ENCODE measurements around the gene MACROD2. TPM values are rescaled to one million over a fixed set of nuclear protein-coding genes. Genes with fewer than 3 reads are reported as not detected.
A peak's percentile ranks its signal among the peaks of the same experiment; 100 is the strongest.
"Not testable (repeated sequence)": the region's sequence is repeated elsewhere in the genome, so short reads cannot be mapped to it uniquely, and the experiment has no call there.

MACROD2 gene
- total and polyA plus RNA-seq, 8 donors, result 0.78 to 31.3 (median 10.9) TPM; not detected in 1

GRCh38 chr20:14451458-14451857 lies 456.1 kb downstream of the MACROD2 start:
- DNase-seq, result no peak
- Histone ChIP-seq H3K36me3 (no peaks in the 10 kb centered on the region), H3K4me1 (no peaks in the 10 kb centered on the region), H3K27ac (no peak overlapping the region), H3K4me3 (no peak overlapping the region), H3K27me3 (no peaks in the 10 kb centered on the region), H3K9me3 (no peaks in the 10 kb centered on the region)
- TF ChIP-seq EP300 (IDR thresholded peaks at IDR 0.05), result no peak
- 92 to 98% (median 94%) methylated on average over 4 of the region's 4 CpGs for WGBS, 5 donors
- intact Hi-C loops (cut with DNase I; ENCODE audit: low total_unique reads), result no loop called here

GRCh38 chr20:14453259-14453658 lies 457.9 kb downstream of the MACROD2 start:
- intact Hi-C loops (cut with DNase I; ENCODE audit: low total_unique reads), result no loop called here
- Histone ChIP-seq H3K27me3 (no peaks in the 10 kb centered on the region), H3K4me3 (no peak overlapping the region), H3K9me3 (no peaks in the 10 kb centered on the region), H3K4me1 (no peaks in the 10 kb centered on the region), H3K36me3 (no peaks in the 10 kb centered on the region), H3K27ac (no peak overlapping the region)
- 73 to 83% (median 78%) methylated on average over 3 of the region's 3 CpGs for WGBS, 5 donors
- DNase-seq, result no peak
- TF ChIP-seq EP300 (IDR thresholded peaks at IDR 0.05), result no peak
- no peak for TF ChIP-seq POLR2A (IDR thresholded peaks at IDR 0.05)
- TF ChIP-seq CTCF (IDR thresholded peaks at IDR 0.05), result no peak
- no peak for TF ChIP-seq POLR2AphosphoS5 (IDR thresholded peaks at IDR 0.05)

- Histone ChIP-seq H3K9me3 (no peaks in the 10 kb centered on the region), H3K4me3 (no peak overlapping the region), H3K27me3 (no peaks in the 10 kb centered on the region), H3K4me1 (no peaks in the 10 kb centered on the region), H3K27ac (no peak overlapping the region), H3K36me3 (no peaks in the 10 kb centered on the region)
- DNase-seq, result no peak
- TF ChIP-seq EP300 (IDR thresholded peaks at IDR 0.05), result no peak
- TF ChIP-seq POLR2AphosphoS5 (IDR thresholded peaks at IDR 0.05), result no peak
- TF ChIP-seq CTCF (IDR thresholded peaks at IDR 0.05), result no peak
- TF ChIP-seq POLR2A (IDR thresholded peaks at IDR 0.05), result no peak
- intact Hi-C loops (cut with DNase I; ENCODE audit: low total_unique reads), result no loop called here
- 28 to 61% (median 45%) methylated on average over 1 of the region's 1 CpG for WGBS, 5 donors
Observed at GRCh38 chr20:14454296-14454695, 459.0 kb downstream of the MACROD2 start.

- Histone ChIP-seq H3K4me3 (peak overlapping the region in 3 of 4 donors; percentile 12 to 39 (median 36)), H3K4me1 (peaks cover 5 to 16% (median 10%) of the 10 kb centered on the region in 4 donors), H3K27ac (peak overlapping the region; percentile 55 to 76 (median 69))
- H3K9me3 ChIP-seq; intact Hi-C loops (cut with DNase I; ENCODE audit: low total_unique reads); H3K36me3 ChIP-seq; H3K27me3 ChIP-seq: not testable (repeated sequence)
- 54 to 75% (median 62%) methylated on average over 16 to 17 of the region's 17 CpGs for WGBS, 5 donors
- peak in 1 of 2 donors; percentile 73 for DNase-seq
- TF ChIP-seq POLR2AphosphoS5 (IDR thresholded peaks at IDR 0.05), result peak in 1 of 3 donors; percentile 7
Observed at GRCh38 chr20:14467104-14467827, 471.9 kb downstream of the MACROD2 start.

DNA sequence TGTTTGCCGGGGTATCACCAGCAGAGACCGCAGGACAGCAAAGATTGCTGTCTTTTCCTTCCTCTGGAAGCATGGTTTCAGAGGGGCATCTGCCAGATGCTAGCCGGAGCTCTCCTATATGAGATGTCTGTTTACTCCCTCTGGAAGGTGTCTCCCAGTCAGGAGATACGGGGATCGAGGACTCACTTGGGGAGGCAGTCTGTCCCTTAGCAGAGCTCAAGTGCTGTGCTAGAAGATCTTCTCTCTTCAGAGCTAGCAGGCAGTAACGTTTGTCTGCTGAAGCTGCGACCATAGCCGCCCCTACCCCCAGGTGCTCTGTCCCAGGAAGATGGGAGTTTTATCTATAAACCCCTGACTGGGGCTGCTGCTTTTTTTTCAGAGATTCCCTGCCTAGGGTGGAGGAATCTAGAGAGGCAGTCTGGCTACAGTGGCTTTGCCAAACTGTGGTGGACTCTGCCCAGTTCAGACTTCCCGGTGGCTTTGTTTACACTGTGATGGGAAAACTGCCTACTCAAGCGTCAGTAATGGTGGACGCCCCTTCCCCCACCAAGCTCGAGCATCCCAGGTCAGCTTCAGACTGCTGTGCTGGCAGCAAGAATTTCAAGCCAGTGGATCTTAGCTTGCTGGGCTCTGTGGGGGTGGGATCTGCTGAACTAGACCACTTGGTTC lies 475.0 kb downstream of the MACROD2 start:
- H3K4me1 ChIP-seq, result peaks cover 5 to 16% (median 10%) of the 10 kb centered on the region in 4 donors
- peaks cover 0 to 3% (median 2%) of the 10 kb centered on the region in 4 donors for H3K9me3 ChIP-seq
- H3K36me3 ChIP-seq, result no peaks in the 10 kb centered on the region

More for the DNA sequence above, 475.0 kb downstream of the MACROD2 start:
- peak; percentile 26 to 74 for DNase-seq
- intact Hi-C loops (cut with DNase I; ENCODE audit: low total_unique reads), result no loop called here
- Histone ChIP-seq H3K4me3 (no peak overlapping the region), H3K27me3 (no peaks in the 10 kb centered on the region), H3K27ac (no peak overlapping the region)
- no peak for TF ChIP-seq CTCF (IDR thresholded peaks at IDR 0.05)
- TF ChIP-seq POLR2A (IDR thresholded peaks at IDR 0.05), result no peak
- TF ChIP-seq EP300 (IDR thresholded peaks at IDR 0.05), result no peak
- no peak for TF ChIP-seq POLR2AphosphoS5 (IDR thresholded peaks at IDR 0.05)
- 40 to 49% (median 44%) methylated on average over 10 to 12 of the region's 12 CpGs for WGBS, 5 donors
